SJCRH30 (cell line): Measurements from ENCODE around the gene EIF2B5. TPM values are rescaled to one million over a fixed set of nuclear protein-coding genes. Genes with fewer than 3 reads are reported as not detected.
"Not testable (repeated sequence)": the region's sequence is repeated elsewhere in the genome, so short reads cannot be mapped to it uniquely, and the experiment has no call there.

Experiments
- DNase-seq, 2 experiments: peaks; one replicate each; pipeline ENCODE4 v3.0.0-alpha.2; 2015 to 2020
- H3K27ac ChIP-seq: fragments of 250-450 bp; sonication (Bioruptor Pico); 2 replicates; pipeline ENCODE4 v1.5.1; 2020; ENCODE audit warnings: mild to moderate bottlenecking, moderate library complexity
- H3K27me3 ChIP-seq: fragments of 250-450 bp; sonication (Bioruptor Pico); 2 replicates; pipeline ENCODE4 v1.5.1; 2020; ENCODE audit warnings: mild to moderate bottlenecking, moderate library complexity
- H3K36me3 ChIP-seq: fragments of 250-450 bp; sonication (Bioruptor Pico); 2 replicates; pipeline ENCODE4 v1.5.1; 2020; ENCODE audit warnings: mild to moderate bottlenecking, moderate library complexity
- H3K4me1 ChIP-seq: fragments of 250-450 bp; sonication (Bioruptor Pico); 2 replicates; pipeline ENCODE4 v1.5.1; 2020; ENCODE audit warnings: mild to moderate bottlenecking, moderate library complexity
- H3K4me3 ChIP-seq: fragments of 250-450 bp; sonication (Bioruptor Pico); 2 replicates; pipeline ENCODE4 v1.5.1; 2020; ENCODE audit warnings: mild to moderate bottlenecking, moderate library complexity
- H3K9me3 ChIP-seq: fragments of 250-450 bp; sonication (Bioruptor Pico); replicated peaks from 2 replicates; pipeline ENCODE4 v1.5.1; 2020; ENCODE audit warnings: mild to moderate bottlenecking, moderate library complexity
- total RNA-seq: library from RNA; depleted of rRNA; stranded (reverse); fragments of >200 nt; shearing (Covaris generic); gene quantifications from 2 replicates; pipeline ENCODE4 v1.2.3, GENCODE V29; 2014; rRNA removed

The EIF2B5 gene
- 42.6 and 43.0 TPM in 2 replicates for total RNA-seq

GRCh38 chr3:184135149-184135910 lies at the start of gene EIF2B5:
EIF2B5 (plus strand) TSS chr3:184135358; CDS start chr3:184135386, 28 bp downstream.
- Histone ChIP-seq H3K36me3 (peaks cover 8% of the 10 kb centered on the region; the same call in 1 of the 2 replicates), H3K27ac (peak within 1 kb of the TSS; percentile 73), H3K4me3 (peak within 1 kb of the TSS; percentile 83), H3K9me3 (no peaks in the 10 kb centered on the region), H3K4me1 (peaks cover 6% of the 10 kb centered on the region; the same call in 1 of the 2 replicates), H3K27me3 (no peaks in the 10 kb centered on the region)
- peak; percentile 93 to 94 for DNase-seq

- H3K4me3 ChIP-seq: no peak overlapping the region
- H3K27ac ChIP-seq: no peak overlapping the region
These were observed 49.7 kb upstream of the EIF2B5 start for GRCh38 chr3:184085389-184085852.

GRCh38 chr3:184092199-184092598 lies 43.0 kb upstream of the EIF2B5 start:
- Histone ChIP-seq H3K4me3 (no peak overlapping the region), H3K4me1 (no peaks in the 10 kb centered on the region), H3K27me3 (no peaks in the 10 kb centered on the region), H3K36me3 (no peaks in the 10 kb centered on the region), H3K9me3 (peaks cover 5% of the 10 kb centered on the region), H3K27ac (no peak overlapping the region)
- DNase-seq: no peak

More at GRCh38 chr3:184085389-184085852, 49.7 kb upstream of the EIF2B5 start:
- Histone ChIP-seq H3K4me1 (no peaks in the 10 kb centered on the region), H3K36me3 (no peaks in the 10 kb centered on the region), H3K9me3 (peaks cover 4% of the 10 kb centered on the region; the same call in 1 of the 2 replicates), H3K27me3 (no peaks in the 10 kb centered on the region)
- DNase-seq: no peak

GRCh38 chr3:184096811-184097383 lies 38.3 kb upstream of the EIF2B5 start, which contains the start of gene HTR3E:
HTR3E (plus strand) TSS chr3:184097064; CDS start chr3:184097530, 466 bp downstream.
- H3K4me3 ChIP-seq: no peak within 1 kb of the TSS
- peaks cover 14% of the 10 kb centered on the region for H3K4me1 ChIP-seq
- no peak within 1 kb of the TSS for H3K27ac ChIP-seq
- no peak for DNase-seq
- H3K9me3 ChIP-seq: peaks cover 5% of the 10 kb centered on the region
- no peaks in the 10 kb centered on the region for H3K36me3 ChIP-seq
- no peaks in the 10 kb centered on the region for H3K27me3 ChIP-seq

- Histone ChIP-seq H3K4me1 (peaks cover 18% of the 10 kb centered on the region), H3K27ac (no peak overlapping the region), H3K27me3 (no peaks in the 10 kb centered on the region), H3K4me3 (no peak overlapping the region), H3K36me3 (no peaks in the 10 kb centered on the region), H3K9me3 (no peaks in the 10 kb centered on the region)
- no peak for DNase-seq
These were observed 37.6 kb upstream of the EIF2B5 start for GRCh38 chr3:184097556-184097955.

GRCh38 chr3:184099806-184100686 lies 35.1 kb upstream of the EIF2B5 start:
- H3K27ac ChIP-seq: peak overlapping the region; percentile 86
- DNase-seq: peak; percentile 55 to 65

GRCh38 chr3:184110316-184110725 lies 24.8 kb upstream of the EIF2B5 start:
- no peaks in the 10 kb centered on the region for H3K9me3 ChIP-seq
- H3K4me1 ChIP-seq: peaks cover 2% of the 10 kb centered on the region; the same call in 1 of the 2 replicates
- DNase-seq: peak; percentile 13 to 18
- H3K36me3 ChIP-seq: no peaks in the 10 kb centered on the region
- no peak overlapping the region for H3K4me3 ChIP-seq
- no peak overlapping the region for H3K27ac ChIP-seq
- no peaks in the 10 kb centered on the region; the same call in 1 of the 2 replicates for H3K27me3 ChIP-seq

More at GRCh38 chr3:184099806-184100686, 35.1 kb upstream of the EIF2B5 start:
- peak overlapping the region; percentile 52 for H3K4me3 ChIP-seq
- no peaks in the 10 kb centered on the region for H3K9me3 ChIP-seq
- no peaks in the 10 kb centered on the region for H3K36me3 ChIP-seq
- H3K27me3 ChIP-seq: no peaks in the 10 kb centered on the region
- peaks cover 18% of the 10 kb centered on the region for H3K4me1 ChIP-seq

- Histone ChIP-seq H3K4me1 (no peaks in the 10 kb centered on the region), H3K9me3 (no peaks in the 10 kb centered on the region), H3K4me3 (no peak overlapping the region), H3K27me3 (no peaks in the 10 kb centered on the region; the same call in none of the 2 replicates), H3K36me3 (no peaks in the 10 kb centered on the region), H3K27ac (no peak overlapping the region)
- no peak for DNase-seq
These were observed 19.1 kb upstream of the EIF2B5 start for GRCh38 chr3:184116017-184116416.

GRCh38 chr3:184117636-184118035 lies 17.5 kb upstream of the EIF2B5 start:
- peak in 1 of 2 experiments; percentile 16 for DNase-seq
- Histone ChIP-seq H3K27ac (no peak overlapping the region), H3K9me3 (no peaks in the 10 kb centered on the region), H3K4me1 (no peaks in the 10 kb centered on the region), H3K27me3 (no peaks in the 10 kb centered on the region; the same call in none of the 2 replicates), H3K4me3 (no peak overlapping the region), H3K36me3 (no peaks in the 10 kb centered on the region)

GRCh38 chr3:184121031-184121430 lies 14.1 kb upstream of the EIF2B5 start:
- not testable (repeated sequence) for H3K9me3 ChIP-seq, DNase-seq, H3K27me3 ChIP-seq, H3K4me1 ChIP-seq, H3K4me3 ChIP-seq, H3K27ac ChIP-seq, H3K36me3 ChIP-seq

- H3K4me3 ChIP-seq: no peak overlapping the region
- H3K27ac ChIP-seq: no peak overlapping the region
- H3K4me1 ChIP-seq: no peaks in the 10 kb centered on the region
- DNase-seq: no peak
- no peaks in the 10 kb centered on the region for H3K9me3 ChIP-seq
- H3K36me3 ChIP-seq: no peaks in the 10 kb centered on the region
- no peaks in the 10 kb centered on the region for H3K27me3 ChIP-seq
These were observed 9.2 kb upstream of the EIF2B5 start for GRCh38 chr3:184126006-184126405.

- Histone ChIP-seq H3K27me3 (no peaks in the 10 kb centered on the region), H3K9me3 (no peaks in the 10 kb centered on the region), H3K4me1 (no peaks in the 10 kb centered on the region; the same call in 1 of the 2 replicates), H3K4me3 (no peak overlapping the region), H3K27ac (no peak overlapping the region), H3K36me3 (no peaks in the 10 kb centered on the region)
- peak; percentile 19 to 44 for DNase-seq
These were observed 6.1 kb upstream of the EIF2B5 start for GRCh38 chr3:184129012-184129411.

- DNase-seq: no peak
- Histone ChIP-seq H3K36me3 (no peaks in the 10 kb centered on the region), H3K4me1 (peaks cover 6% of the 10 kb centered on the region; the same call in 1 of the 2 replicates), H3K9me3 (no peaks in the 10 kb centered on the region), H3K27me3 (no peaks in the 10 kb centered on the region), H3K4me3 (no peak overlapping the region), H3K27ac (no peak overlapping the region)
These were observed 2.2 kb upstream of the EIF2B5 start for GRCh38 chr3:184132945-184133344.
